ENCODE data around the gene PSMD1.
"Not testable (repeated sequence)": the region's sequence is repeated elsewhere in the genome, so short reads cannot be mapped to it uniquely, and the experiment has no call there.

Gene PSMD1

DNA sequence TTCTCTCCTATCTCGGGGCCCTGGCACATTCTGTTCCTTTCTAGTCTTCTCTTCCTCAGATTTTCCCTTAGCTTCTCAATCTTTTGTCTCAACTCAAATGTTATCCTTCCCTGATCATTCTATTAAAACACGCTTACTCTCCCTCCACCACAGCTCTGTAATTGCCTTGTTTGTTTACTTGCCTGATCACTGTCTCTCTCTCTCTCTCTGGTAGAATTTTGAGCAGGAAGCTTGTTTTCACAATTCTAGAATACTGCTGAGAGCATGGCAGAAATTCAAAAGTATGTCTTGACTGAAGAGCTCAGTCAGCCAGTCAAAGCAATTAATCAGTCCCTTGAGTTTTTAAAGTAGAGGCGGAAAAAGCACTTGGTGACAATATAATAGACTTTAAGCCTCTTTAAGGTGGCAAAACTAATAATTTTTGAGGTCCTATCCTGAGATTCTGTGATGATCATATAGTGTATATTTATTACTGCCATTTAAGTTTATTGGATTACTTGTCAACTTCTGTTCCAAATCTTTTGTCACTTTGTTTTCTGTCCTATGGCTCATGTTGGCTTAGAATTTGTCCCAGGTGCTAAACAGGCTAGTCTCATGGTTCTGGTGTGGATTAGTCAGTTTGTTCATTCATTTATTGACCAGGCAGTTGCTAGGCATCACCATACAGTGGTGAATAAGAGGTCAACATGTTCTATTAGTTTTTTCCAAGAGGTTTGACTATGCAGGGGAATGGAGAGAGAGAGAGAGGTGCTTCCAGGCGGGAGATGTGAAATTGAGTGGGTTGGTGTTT lies 2.3 kb downstream of the PSMD1 start:
- DNase-seq = no peak

DNA sequence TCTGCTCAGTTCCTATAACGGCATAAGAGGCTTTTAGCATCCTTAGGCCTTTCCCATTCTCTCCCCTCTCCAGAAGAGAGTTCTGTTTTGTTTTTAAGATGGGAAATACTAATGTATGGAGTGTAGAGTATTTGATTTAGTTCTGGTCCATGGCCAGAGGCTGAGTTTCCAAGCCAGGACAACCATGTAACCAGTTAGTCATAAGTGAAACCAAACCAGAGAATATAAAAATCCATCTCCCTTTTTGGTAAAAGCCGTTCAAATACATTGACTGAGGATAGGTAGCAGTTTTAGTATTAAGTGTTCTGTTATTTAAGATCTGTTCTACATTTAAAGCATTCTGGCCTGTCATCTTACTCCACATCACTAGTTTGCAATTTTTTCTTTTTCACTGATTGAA lies 3.1 kb downstream of the PSMD1 start:
- DNase-seq = no peak

DNA sequence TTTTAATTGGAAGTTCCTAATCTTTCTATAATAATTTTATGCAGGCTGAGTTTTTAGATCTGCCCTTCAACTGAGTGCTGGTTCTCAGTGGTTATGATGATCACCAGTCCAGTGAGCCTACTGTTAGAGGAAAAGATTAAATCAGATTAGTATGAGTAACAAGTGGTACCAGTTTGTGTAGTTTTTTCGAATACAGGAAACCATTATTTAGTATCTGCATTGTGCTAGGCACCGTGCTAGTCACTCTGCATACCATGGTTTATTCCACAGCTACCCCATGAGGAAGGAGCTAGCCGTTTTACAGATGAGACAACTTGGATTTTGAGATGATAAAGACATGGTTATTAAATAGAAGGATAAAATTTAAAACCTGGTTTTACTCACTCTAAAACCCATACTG lies 6.1 kb downstream of the PSMD1 start:
- DNase-seq = no peak

DNA sequence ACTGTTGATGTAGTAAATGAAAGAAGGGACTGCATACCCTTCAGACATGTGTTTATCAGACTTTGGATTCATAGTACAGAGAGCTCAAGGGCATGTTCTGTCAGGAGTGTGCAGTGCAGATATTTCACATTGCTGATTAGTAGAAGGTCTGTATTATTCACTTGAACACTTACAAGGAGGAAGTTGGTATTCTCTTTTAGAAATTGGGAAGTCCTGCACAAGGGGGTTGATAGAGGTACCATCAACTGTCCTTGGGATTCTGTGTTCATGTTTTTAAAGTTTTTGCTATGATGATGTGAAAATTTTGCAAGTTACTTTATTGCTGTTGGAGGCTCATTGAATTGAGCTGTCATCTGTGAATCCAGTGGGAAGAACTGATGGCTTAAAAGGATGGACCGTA lies 6.7 kb downstream of the PSMD1 start:
- peak in 2 of 3 donors; percentile 44 to 49 for DNase-seq

DNA sequence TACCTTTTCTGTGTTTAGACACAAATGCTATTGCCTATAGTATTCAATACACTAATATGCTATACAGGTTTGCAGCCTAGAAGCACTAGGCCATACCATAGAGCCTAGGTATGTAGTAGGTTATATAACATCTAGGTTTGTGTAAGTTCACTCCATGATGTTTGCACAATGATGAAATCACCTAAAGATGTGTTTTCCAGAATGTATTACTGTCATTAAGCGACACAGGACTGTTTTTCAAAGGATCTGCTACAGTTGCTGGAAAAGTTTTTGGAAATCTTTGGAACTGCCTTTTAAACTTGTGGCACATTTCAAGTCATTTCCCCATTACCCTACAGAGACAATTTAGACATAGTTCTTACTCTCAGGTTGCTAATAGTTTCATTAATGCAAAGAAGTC lies 9.3 kb downstream of the PSMD1 start:
- no peak for DNase-seq

DNA sequence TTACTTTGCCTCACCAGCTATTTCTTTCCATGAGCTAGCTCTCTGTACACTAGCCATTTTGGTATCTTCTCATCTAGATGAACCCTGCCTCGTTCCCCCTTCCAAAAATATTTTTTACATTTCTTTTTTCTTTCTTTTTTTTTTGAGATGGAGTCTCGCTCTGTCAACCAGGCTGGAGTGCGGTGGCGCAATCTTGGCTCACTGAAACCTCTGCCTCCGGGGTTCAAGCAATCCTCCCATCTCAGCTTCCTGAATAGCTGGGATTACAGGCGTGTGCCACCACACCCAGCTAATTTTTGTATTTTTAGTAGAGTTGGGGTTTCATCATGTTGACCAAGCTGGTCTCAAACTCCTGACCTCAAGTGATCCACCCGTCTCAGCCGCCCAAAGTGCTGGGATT lies 10.9 kb downstream of the PSMD1 start:
- not testable (repeated sequence) for DNase-seq

DNA sequence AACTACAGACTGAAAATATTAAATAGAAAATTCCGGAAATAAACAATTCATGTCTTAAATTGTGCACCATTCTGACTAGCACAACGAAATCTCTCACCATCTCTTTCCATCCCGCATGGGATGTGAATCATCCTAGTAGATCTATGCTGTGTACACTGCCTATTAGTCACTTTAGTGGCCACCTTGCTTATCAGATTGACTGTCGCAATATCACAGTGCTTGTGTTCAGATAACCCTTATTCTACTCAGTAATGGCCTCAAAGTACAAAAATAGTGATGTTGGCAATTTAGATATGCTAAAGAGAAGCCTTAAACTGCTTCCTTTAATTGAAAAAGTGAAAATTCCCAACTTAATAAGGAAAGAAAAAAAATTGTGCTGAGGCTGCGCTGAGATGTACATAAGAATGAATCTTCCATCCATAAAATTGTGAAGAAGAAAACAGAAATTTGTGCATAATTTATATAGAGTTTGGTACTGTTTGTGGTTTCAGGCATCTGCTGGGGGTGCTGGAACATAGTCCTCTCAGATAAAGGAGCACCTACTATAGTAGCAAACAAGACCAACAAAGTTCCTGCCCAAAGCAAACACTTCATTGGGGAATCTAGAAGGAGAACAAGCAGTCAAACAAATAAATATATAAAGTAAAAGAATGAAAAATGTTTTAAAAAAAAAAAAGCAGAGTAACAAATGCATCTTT lies 12.0 kb downstream of the PSMD1 start:
- DNase-seq = no peak

DNA sequence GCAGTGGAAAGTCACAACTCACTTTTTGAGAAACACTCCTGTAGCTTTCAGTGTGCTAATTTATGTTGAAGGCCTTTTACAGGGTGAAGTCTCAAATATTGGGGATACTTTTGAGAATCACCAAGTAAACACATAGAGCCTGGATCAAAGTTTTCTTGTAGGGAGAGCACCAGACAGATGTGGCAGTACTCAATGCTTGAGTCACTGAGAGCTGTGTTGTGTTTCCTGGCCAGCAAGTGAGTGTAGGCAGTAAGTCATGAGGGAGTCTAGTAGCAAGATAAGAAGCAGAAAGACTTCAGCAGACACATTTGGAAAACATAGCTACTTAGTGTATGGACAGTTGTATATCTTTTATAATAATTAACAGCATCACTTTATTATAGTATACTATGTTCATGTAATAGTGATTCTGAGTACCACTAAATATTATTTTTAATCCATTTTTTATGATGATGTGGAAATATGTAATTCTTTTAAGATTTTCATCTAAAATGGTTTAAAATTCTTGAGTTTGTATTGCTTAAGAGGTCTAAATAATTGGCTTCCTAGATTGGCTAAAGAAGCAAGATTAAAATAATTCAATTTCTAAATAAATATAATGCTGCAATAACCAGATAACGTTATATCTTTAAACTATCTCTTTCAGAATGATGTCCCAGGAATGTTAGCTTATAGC lies 12.8 kb downstream of the PSMD1 start:
- no peak for DNase-seq

DNA sequence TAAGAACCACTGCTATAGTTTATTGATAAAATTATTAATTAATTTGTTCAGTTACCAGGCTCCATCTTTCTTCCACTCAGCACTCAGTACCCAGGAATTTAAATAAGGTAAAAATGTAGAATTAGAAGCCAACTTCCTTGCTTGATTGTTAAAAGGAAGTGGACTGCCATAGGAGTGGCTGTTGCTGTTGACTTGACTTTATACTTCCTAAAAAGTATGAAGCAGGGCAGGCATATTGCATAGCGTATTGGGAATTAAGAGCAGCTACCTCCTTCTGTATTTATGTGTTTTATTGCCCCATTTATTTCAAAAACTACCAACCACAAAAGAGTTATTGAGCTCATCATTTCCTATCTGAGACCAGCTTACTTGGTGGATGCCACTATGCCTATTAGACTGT lies 27.9 kb downstream of the PSMD1 start:
- peak; percentile 21 to 48 (median 33) for DNase-seq

DNA sequence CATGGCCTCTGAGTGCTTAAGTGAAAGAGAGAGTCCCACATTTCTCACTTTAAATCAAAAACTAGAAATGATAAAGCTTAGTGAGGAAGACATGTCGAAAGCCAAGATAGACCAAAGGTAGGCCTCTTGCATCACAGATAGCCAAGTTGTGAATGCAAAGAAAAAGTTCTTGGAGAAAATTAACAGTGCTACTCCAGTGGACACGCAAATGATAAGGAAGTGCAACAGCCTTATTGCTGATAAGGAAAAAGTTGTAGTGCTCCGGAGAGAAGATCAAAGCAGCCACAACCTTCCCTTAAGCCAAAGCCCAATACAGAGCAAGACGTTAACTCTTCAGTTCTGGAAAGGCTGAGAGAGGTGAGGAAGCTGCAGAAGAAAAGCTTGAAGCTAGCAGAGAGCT lies 32.1 kb downstream of the PSMD1 start:
- DNase-seq = no peak

DNA sequence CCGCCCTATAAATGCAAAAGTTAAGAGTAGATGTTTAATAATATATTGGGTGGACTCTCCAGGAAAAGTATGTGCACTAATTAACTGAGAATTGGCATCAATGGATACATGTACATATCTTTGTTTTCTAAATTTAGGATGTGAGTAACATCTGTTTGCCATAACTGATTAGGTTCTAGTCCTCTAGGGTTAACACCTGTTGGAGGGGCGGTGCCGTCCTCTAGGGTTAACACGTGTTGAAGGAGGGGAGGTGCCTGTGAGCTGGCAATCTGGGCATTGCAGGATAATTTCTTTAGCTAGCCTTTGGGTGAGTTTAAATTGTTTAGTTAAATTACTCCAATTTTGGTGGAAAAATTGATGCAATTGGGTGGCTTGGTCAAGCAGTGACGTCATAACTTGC lies 37.3 kb downstream of the PSMD1 start:
- DNase-seq = no peak

DNA sequence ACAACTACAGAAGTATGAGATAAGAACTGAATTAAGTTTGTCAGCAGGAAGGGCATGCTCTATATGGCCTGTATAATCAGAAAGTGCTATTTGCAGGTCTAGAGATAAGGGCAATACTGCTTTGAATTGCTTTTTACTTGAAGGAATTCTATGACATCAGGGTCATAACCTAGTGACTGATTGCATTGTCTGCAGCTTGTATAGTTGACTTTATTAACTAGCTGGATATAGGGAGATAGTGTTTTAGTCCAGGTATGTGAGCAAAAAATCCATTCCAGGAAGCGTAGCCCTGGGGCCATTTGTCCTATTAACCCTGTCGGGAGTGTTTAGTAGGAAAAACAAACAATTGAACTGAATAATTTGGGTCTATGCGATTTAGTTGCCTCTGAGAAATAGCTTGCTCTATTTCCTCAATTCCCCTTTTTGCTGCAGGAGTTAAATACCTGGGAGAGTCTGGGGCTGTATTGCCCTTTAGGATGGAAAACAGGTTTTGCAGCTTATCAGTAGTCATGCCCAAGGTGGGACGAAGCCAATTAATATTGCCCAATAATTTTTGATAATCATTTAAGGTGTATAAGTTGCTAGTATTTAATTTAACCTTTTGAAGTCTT lies 38.2 kb downstream of the PSMD1 start:
- no peak for DNase-seq

DNA sequence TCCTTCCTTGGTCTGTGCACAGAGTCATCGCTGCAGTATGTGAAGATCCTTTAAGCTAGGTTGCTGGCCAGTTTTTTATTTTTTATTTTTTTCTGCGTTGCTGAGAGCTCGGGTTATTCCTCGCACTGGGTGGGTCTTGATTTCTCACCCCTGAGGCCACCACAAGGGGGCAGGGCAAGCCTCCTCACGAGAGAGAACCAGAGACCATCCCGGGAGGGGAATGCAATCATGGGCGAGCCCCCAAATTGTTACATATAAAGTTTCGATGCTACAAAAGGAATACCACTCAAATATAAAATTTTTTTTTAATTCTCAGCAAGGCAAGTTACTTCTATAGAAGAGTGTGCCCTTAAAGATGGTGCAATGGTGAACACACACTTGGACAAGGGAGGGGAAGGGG lies 43.3 kb downstream of the PSMD1 start:
- peak in 1 of 3 donors; percentile 23 for DNase-seq

DNA sequence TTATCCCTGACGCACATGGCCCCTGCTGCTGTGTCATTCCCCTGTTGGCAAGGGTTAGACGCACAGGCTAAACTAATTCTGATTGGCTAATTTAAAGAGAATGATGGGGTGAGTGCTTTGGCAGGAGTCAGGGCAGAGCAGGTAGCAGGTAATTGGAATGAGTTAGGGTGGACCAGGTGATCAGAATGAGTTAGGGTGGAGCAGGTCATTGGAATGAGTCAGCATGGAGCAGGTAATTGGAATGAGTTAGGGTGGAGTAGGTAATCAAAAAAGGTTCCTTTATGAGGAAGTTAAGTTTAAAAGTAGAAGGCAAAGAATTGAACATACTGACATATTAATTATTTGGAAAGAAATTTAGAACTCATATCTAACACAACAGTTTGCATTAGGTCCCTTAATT lies 43.7 kb downstream of the PSMD1 start:
- DNase-seq = not testable (repeated sequence)

DNA sequence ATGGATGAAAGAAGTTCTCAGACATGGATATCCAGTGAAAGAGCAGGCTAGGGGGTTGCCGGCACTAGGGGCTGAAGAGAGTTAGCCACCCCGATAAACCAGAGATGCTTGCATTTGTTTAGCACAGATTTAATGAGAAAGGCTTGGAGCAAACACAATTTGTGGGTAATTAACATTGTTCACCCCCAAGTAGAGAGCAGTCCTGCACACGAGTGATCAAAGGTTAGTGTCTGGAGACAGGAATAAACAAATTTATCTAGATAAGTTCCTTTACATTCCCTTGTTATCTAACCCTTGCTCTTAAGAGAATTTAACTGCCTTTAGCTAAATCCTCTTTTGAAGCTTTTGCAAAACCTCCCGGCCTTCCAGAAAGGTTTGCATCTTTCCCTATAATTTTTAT lies 44.3 kb downstream of the PSMD1 start:
- DNase-seq = no peak

DNA sequence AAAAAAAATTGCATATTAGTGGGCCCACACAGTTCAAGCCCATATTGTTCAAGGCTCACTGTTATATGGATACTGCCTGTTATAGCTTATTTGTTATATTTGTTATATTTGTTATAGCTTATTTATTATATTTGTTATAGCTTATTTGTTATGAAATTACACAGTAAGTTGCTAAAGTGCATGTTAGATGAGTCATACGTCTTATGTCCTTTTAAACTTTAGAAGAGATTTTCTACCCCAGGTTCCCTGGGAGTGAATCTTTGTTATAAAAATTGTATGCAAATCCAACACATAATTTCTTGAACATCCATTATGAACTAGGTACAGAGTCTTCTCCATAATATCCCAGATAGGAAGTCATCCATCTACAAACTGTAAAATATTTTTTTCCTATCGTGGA lies 46.1 kb downstream of the PSMD1 start:
- DNase-seq = peak in 2 of 3 donors; percentile 25 to 34

DNA sequence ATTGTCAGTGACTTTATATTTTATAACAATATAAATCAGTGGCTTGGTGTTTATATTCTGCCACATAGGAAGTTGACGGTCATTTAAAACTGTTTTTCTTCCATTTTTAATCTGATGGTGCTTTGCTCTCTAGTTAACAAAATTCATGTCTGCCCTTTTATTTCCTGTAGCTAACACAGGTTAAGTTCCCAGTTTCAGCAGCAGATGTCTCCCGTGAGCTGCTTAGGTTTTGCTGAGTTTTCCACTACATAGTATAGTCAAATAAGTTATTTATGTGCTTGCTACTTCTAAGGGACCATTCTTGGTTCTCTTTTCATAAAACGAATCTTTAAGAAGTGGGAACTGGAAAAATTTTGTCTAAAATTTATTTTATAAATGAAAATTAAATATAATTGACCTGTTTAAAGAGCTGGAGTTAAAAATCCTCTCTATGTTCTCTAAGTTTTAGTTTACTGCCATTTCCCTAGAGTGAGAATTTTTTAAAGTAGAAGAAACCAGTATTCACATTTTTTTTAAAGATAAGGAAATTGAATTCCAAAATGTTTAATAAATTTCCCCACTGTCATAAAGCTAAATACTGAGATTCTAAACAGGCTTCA lies 47.5 kb downstream of the PSMD1 start:
- peak; percentile 72 to 84 (median 81) for DNase-seq

DNA sequence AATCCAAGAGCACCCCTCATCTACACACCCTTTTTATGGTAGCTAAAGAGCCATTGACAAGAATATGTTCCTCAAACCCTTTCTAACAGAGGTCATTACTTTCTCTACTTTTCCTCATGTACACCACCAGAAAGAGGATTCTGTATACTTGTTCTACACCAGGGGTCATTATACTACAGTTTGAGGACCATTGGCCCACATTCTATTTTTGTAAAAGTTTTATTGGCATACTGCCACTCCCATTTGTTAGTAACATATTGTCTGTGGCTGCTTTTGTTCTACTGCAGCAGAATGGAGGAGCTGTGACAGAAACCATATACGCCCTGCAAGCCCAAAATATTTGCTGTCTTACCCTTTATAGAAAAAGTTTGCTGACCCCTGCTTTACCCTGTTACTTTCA lies 53.9 kb downstream of the PSMD1 start:
- DNase-seq = peak in 2 of 3 donors; percentile 48 to 54

DNA sequence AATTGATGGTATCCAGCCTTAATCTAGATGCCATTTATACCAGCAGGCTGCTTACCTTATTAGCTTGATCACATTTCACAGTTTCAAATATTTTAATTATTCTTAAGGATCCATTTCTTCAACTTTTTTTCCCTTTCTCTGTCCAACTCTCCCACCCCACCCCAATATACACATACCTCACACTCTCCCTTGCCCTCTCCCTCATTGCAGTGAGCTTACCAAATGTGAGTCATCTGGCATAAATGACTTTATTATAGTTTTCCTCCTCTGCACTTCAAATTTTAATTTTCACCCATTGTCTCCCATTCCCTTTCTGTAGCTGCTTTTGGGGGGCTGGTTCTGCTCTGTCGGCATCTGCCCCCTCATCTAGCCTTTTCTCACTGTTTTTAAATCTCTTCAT lies 55.3 kb downstream of the PSMD1 start:
- DNase-seq = no peak

DNA sequence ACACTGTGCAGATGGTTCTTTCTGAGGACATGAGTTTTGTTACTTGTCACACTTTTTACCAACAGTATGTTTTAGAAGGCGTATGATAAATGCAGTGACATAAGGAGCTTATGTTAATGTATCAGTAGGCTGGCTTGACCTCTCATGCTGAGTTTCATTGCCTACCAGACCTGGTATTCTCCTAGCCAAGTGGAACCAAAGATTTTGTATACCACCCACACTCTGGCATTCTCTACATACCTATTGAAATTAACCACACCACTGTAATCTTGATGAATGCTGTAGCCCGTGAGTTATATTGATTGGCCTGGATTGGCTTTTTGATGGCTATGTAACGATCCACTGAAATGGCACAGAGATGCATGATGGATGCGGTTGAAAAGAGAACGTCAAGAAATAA lies 56.8 kb downstream of the PSMD1 start:
- no peak for DNase-seq

DNA sequence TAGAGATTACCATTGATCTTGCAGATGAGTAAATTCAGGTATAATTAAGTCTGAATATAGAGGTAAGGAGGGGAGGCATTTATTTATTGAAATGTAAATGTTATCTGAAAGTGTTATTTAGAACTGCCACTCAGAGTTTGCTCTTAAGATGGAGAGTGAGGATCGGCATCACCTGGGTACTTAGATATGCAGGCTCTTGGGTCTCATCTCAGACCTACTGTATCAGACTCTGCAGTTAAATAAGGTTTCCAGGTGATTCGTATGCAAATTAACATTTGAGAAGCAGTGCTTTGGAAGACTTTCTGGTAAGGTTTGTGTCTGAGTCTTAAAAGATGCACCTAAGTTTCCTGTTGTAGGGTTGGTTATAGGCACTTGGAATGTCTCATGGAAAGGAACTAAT lies 59.0 kb downstream of the PSMD1 start:
- DNase-seq = no peak

DNA sequence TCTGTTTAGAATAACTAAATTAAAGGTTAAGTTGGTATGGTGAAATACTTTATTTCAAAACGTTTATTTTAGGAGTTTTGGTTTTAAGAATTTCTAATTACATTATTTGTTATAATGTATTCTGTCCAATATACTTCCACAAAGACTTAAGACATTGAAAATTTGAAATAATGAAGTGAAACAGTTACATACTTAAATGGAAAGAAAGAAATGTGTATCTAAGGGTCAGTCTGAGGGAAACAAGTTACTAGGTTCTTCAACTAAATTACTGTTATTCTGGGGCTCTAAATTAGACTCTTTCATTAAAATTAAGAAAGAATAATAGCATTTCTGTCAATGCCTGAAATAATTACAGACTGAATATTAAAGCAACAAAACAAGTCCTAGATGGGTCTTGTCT lies 60.5 kb downstream of the PSMD1 start:
- no peak for DNase-seq
